ENCODE measurements around the gene TCP11L1. TPM values are rescaled to one million over a fixed set of nuclear protein-coding genes. Genes with fewer than 3 reads are reported as not detected.

The TCP11L1 gene
- total and polyA plus RNA-seq, 2 donors (not counting 3 experiments of a cell fraction or from before 2014, with no cell fraction given) = 12.1 to 18.1 TPM

- Histone ChIP-seq H3K9me3 (replicated peaks; ENCODE audit: control insufficient read depth, insufficient read depth, low read length) (no peaks in the 10 kb centered on the region), H3K4me3 (replicated peaks in 1 of 3; ENCODE audit: insufficient read depth in 1 of 3, low read depth in 1 of 3, low read length in 3 of 3) (no peak overlapping the region), H3K9ac (replicated peaks; ENCODE audit: extremely low read depth, insufficient read depth, low read length) (no peak overlapping the region), H3K27me3 (ENCODE audit: control insufficient read depth in 2 of 2, insufficient read depth in 2 of 2, low read length in 2 of 2) (no peaks in the 10 kb centered on the region), H3K4me2 (ENCODE audit: insufficient read depth, low read length) (no peak overlapping the region), H3K27ac (ENCODE audit: insufficient read depth, low read depth, low read length) (no peak overlapping the region), H3K36me3 (ENCODE audit: control insufficient read depth in 2 of 2, extremely low read depth in 1 of 2, insufficient read depth in 2 of 2, low read length in 2 of 2) (no peaks in the 10 kb centered on the region), H3K79me2 (ENCODE audit: control insufficient read depth, insufficient read depth, low read length) (no peaks in the 10 kb centered on the region), H3K9me1 (replicated peaks; ENCODE audit: control insufficient read depth, extremely low read depth, insufficient read depth, low read length) (no peaks in the 10 kb centered on the region), H2AFZ (ENCODE audit: low read depth, low read length) (no peak overlapping the region), H4K20me1 (replicated peaks; ENCODE audit: control insufficient read depth, extremely low read depth, insufficient read depth, low read length) (no peaks in the 10 kb centered on the region), H3K4me1 (ENCODE audit: control insufficient read depth, extremely low read depth, insufficient read depth, low read length) (no peaks in the 10 kb centered on the region)
- intact Hi-C loops (cut with micrococcal nuclease) (no loop called here), dilution Hi-C loops (cut with MboI; ENCODE audit: extremely low pct_ligation_motif_present, low sequenced_read_pairs) (no loop called here)
- CTCF ChIA-PET = interaction anchor here (1.1 to 4.0 kb wide), 2 partner anchors 12 to 13 kb away, joined by 4 to 27 read pairs; partner anchors contain the start of gene TCP11L1
- POLR2A ChIA-PET = no interaction called here
- FAIRE-seq (no peak), DNase-seq (ENCODE audit: low read depth, low spot score) (no peak)
- BruUV-seq (replicated peaks) = no TSS peak
- no peak for TF ChIP-seq POLR2AphosphoS5 (IDR thresholded peaks at IDR 0.05; ENCODE audit: insufficient read depth, low read depth, low read length)
- no peak for TF ChIP-seq MAX (IDR thresholded peaks at IDR 0.05; ENCODE audit: insufficient read depth, insufficient read length)
- TF ChIP-seq POLR2A (IDR thresholded peaks at IDR 0.05; ENCODE audit: low read depth, low read length) = no peak
- TF ChIP-seq, protein P1, sequence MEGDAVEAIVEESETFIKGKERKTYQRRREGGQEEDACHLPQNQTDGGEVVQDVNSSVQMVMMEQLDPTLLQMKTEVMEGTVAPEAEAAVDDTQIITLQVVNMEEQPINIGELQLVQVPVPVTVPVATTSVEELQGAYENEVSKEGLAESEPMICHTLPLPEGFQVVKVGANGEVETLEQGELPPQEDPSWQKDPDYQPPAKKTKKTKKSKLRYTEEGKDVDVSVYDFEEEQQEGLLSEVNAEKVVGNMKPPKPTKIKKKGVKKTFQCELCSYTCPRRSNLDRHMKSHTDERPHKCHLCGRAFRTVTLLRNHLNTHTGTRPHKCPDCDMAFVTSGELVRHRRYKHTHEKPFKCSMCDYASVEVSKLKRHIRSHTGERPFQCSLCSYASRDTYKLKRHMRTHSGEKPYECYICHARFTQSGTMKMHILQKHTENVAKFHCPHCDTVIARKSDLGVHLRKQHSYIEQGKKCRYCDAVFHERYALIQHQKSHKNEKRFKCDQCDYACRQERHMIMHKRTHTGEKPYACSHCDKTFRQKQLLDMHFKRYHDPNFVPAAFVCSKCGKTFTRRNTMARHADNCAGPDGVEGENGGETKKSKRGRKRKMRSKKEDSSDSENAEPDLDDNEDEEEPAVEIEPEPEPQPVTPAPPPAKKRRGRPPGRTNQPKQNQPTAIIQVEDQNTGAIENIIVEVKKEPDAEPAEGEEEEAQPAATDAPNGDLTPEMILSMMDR (IDR thresholded peaks at IDR 0.05; ENCODE audit: extremely low read depth in 1 of 2, insufficient read depth in 1 of 2, low read depth in 1 of 2, low read length in 2 of 2) = no peak
- no peak for TF ChIP-seq EZH2 (IDR thresholded peaks at IDR 0.05; ENCODE audit: borderline replicate concordance, low read depth, low read length, severe bottlenecking)
- TF ChIP-seq FOS (IDR thresholded peaks at IDR 0.05; ENCODE audit: borderline replicate concordance, insufficient read depth, low read length) = no peak
- no peak for TF ChIP-seq GATA2 (IDR thresholded peaks at IDR 0.05; ENCODE audit: insufficient read depth, insufficient read length, low read depth, low read length)
- no peak for TF ChIP-seq MYC (IDR thresholded peaks at IDR 0.05; ENCODE audit: low read depth, low read length)
- TF ChIP-seq JUN (IDR thresholded peaks at IDR 0.05; ENCODE audit: borderline replicate concordance, insufficient read depth, insufficient read length, low read depth) = no peak
These were observed 12.9 kb downstream of the TCP11L1 start for GRCh38 chr11:33052231-33052630.

Data from endothelial cell of umbilical vein (primary cell).